Measurements from ENCODE around the gene STRIP1.

GRCh38 chr1:110004583-110004982, 29.8 kb upstream of the STRIP1 start:
- TF ChIP-seq EGR1 (IDR thresholded peaks at IDR 0.05; ENCODE audit: low read depth in 2 of 2): no peak
- no peak for TF ChIP-seq ZBTB33 (IDR thresholded peaks at IDR 0.05)
- no peak for TF ChIP-seq CTCF (IDR thresholded peaks at IDR 0.05; ENCODE audit: low read depth, low read length, missing input control)
- no peak for TF ChIP-seq RXRA (IDR thresholded peaks at IDR 0.05)
- no peak for TF ChIP-seq YY1 (IDR thresholded peaks at IDR 0.05)
- no peak for TF ChIP-seq TAF1 (conservative IDR thresholded peaks at IDR 0.05)
- TF ChIP-seq RAD21 (IDR thresholded peaks at IDR 0.05): no peak
- TF ChIP-seq REST (IDR thresholded peaks at IDR 0.05): no peak
- no peak for TF ChIP-seq FOXA1 (IDR thresholded peaks at IDR 0.05)
